HCT116 (cell line): Measurements from ENCODE around the gene MROH8. TPM values are rescaled to one million over a fixed set of nuclear protein-coding genes. Genes with fewer than 3 reads are reported as not detected.

Experiments used
- total RNA-seq: library from RNA; stranded (reverse); gene quantifications from one replicate; pipeline ENCODE4 v1.2.1, GENCODE V29; 2021; ENCODE audit not compliant: unreplicated experiment

Gene MROH8
- total RNA-seq, 1 experiment from 2014 or later = 0.79 TPM

Other genes starting within 250 kb of the MROH8 start
- 21.4 TPM for gene SAMHD1, start 227.8 kb downstream of the MROH8 start, total RNA-seq
- gene RBL1, start 83.6 kb downstream of the MROH8 start, total RNA-seq = 16.9 TPM
- gene RPN2, start 218 bp downstream of the MROH8 start, total RNA-seq = 220 TPM
- gene GHRH, start 82.3 kb upstream of the MROH8 start, total RNA-seq = not detected
- gene MANBAL, start 110.1 kb upstream of the MROH8 start, total RNA-seq = 47.9 TPM
- 42.3 TPM for gene SRC, start 166.6 kb upstream of the MROH8 start, total RNA-seq